GM21367 (cell line): ENCODE measurements around the gene HPCAL4.

Source experiments
- ATAC-seq: cut with Tn5 transposase; IDR thresholded peaks from one replicate; pipeline ENCODE4 v1.9.1; 2021; ENCODE audit not compliant: unreplicated experiment

The HPCAL4 gene

GRCh38 chr1:39631361-39632322 lies 59.6 kb downstream of the HPCAL4 start:
- no peak for ATAC-seq

GRCh38 chr1:39628807-39629350 lies 62.4 kb downstream of the HPCAL4 start:
- ATAC-seq = no peak
